ENCODE measurements around the gene TFIP11.
"Not testable (repeated sequence)": the region's sequence is repeated elsewhere in the genome, so short reads cannot be mapped to it uniquely, and the experiment has no call there.

Gene TFIP11

DNA sequence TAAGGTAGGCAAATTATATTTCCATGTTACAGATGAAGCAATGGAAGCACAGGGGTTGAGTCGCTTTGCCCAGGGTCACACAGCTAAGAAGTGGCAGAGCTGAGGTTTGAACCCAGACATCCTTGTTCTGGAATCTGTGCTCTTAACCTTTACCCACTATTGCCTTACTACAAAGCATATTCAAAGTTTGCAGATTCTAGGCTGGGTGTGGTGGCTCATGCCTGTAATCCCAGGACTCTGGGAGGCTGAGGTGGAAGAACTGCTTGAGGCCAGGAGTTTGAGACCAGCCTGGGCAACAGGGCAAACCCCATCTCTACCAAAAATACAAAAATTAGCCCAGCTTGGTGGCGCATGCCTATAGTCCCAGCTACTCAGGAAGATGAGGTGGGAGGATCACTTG, 27.8 kb upstream of the TFIP11 start:
- no peak for DNase-seq

DNA sequence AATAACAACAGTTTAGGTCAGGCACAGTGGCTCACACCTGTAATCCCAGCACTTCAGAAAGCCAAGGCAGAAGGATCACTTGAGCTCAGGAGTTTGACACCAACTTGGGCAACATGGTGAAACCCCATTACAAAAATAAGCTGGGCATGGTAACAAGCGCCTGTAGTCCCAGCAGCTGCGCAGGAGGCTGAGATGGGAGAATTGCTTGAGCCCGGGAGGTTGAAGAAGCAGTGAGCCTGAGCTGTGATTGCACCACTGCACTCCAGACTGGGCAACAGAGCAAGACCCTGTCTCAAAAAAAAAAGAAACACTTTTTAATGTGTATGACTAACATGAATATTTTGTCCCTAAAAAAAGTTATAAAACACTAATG, 24.5 kb upstream of the TFIP11 start:
- DNase-seq, result no peak

DNA sequence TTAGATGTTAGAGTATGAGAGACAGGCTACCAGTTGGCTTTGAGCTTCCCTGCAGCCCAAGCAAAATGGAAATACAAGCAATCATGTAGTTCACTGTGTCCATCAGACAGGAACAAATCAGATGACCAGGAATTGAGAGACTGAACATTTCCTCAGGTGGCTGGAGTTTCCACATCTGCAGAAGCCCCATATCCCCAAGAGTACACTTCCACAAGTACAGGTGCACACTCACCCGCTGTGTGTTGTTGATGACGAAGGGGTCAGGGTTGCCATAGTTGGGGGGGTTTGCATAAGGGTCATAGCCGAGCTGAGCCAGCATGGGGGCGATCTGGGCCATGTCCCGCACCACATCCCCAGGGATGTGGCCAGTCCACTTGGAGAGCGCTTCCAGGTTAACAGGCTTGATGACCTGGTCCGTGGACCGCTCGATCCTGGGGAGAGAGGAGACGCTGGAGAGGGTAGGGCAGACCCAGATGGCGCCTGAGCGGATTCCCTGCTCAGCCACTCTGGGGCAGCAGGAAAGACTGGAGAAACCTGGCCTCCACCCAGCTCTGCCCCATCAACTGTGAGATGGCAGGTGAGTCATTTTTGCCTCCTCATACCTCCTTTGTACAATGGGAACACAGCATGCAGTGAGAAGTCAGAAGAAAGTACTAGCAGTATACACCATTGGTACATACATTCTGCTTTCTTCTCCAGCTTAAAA, 23.9 kb upstream of the TFIP11 start:
- no peak for DNase-seq

- no peak for DNase-seq
These were observed 23.3 kb upstream of the TFIP11 start for GRCh38 chr22:26535603-26535908.

DNA sequence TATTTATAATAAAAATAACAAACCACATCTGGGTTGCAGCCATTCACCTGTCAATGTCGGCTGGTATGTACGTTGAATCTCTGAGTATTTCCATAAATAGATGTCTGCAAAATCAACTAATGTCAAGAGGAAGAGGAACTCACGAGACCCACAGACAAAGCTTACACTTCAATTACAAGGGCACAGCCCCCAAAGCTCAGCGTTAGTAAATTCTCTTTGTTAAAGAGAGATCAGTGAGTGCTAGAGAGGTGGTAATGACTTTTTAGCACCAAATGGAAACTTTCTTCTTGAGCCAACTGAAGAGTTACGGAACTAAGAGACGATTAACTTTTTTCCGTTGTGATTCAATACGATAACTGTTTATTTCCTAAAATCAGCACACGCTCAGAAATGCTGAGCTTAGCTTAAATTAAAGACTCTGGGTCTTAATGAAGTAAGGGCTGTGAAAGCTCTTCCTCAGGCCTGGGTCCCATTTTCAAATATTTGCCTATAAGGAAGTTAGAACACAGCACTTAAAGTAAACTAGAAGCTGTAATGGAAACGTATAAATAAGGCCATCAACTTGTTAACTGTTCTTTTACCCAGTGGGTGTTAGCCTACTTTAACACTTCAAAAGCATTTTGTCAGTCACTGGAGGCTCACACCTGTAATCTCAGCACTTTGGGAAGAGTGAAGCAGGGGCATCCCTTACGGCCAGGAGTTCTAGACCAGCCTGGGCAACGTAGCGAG, 22.8 kb upstream of the TFIP11 start:
- no peak for DNase-seq

GRCh38 chr22:26534171-26534855, 22.0 kb upstream of the TFIP11 start:
- no peak for DNase-seq

- DNase-seq, result no peak
These were observed 17.1 kb upstream of the TFIP11 start for GRCh38 chr22:26529345-26529744.

- DNase-seq, result not testable (repeated sequence)
These were observed 16.2 kb upstream of the TFIP11 start for GRCh38 chr22:26528518-26528917.

DNA sequence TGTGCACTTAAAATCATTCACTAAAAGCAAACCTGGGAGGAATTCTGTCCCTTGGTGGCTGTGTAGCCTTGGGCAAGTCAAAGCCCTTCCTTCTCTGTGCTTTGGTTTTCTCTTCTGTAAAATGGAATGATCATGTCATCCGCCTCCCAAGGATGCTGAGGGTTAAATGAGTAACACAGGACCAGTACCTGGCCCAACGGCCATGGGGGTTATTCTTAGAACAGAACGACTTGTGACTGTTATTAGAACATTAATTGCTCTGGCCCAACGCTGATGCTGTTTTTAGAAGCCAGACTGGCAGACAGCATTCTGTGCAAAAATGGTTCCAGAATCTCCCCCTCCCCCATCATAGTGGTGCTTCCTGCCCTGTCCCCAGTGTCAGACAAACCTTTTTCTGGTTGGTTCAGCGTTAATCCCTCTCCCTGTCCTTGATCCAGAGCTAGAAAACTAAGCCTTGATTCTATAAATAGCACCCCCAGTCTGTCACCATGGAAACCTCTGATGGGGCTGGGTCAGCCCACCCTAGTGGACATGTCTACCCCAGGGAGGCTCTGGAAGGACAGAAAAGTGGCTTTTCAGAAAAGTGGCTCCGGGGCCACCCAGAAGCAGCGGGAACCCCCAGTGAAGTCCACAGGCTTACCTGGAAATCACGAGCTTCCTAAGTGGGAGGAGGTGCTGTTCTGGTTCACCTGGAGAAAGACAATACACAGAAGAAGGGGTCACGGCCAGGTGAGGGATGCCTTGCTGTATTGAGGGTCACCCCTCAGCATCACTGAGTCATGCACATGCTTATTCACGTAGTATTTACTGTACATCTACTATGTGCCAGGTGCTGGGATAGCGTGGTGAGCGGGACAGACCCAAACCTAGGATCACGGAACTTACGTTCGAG, 15.5 kb upstream of the TFIP11 start:
- no peak for DNase-seq

- DNase-seq, result no peak
These were observed 14.9 kb upstream of the TFIP11 start for GRCh38 chr22:26527167-26527566.

GRCh38 chr22:26525946-26526564, 13.8 kb upstream of the TFIP11 start:
- DNase-seq, result no peak

GRCh38 chr22:26524870-26525269, 12.6 kb upstream of the TFIP11 start:
- no peak for DNase-seq

- no peak for DNase-seq
These were observed 10.3 kb upstream of the TFIP11 start for GRCh38 chr22:26522592-26522991.

- DNase-seq, result no peak
These were observed 9.7 kb upstream of the TFIP11 start for GRCh38 chr22:26522012-26522411.

DNA sequence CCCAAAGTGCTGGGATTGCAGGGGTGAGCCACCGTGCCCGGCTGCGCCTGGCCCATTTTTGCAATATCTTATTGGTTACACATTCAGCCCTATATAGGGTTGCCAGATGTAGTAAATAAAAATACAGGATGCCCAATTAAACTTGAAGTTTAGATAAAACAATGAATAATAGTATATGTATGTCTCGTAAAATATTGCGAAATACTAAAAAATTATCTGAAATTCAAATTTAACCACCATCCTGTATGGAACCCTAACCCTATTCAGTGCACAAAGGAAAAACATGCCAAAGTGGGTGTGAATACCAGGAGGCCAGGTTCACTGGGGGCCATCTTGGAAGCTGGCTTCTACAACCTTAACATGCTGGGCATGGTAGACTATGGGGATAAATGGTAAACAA, 5.2 kb upstream of the TFIP11 start:
- DNase-seq, result no peak

DNA sequence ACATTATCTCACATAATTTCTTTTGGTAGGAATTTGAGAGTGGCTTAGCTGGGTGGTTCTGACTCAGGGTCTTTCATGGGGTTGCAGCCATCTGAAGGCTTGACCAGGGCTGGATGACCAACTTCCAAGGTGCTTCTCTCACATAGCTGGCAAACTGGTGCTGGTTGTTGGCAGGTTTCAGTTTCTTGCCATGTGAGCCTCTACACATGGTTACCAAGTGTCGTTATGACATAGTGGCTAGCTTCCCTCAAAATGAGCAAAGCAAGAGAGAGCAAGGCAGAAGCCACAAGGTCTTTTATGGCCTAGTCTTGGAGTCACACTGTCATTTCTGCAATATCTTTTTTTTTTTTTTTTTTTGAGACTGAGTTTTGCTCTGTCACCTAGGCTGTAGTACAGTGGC, 4.2 kb upstream of the TFIP11 start:
- DNase-seq, result no peak

- no peak for DNase-seq
These were observed 3.7 kb upstream of the TFIP11 start for GRCh38 chr22:26515931-26516330.

DNA sequence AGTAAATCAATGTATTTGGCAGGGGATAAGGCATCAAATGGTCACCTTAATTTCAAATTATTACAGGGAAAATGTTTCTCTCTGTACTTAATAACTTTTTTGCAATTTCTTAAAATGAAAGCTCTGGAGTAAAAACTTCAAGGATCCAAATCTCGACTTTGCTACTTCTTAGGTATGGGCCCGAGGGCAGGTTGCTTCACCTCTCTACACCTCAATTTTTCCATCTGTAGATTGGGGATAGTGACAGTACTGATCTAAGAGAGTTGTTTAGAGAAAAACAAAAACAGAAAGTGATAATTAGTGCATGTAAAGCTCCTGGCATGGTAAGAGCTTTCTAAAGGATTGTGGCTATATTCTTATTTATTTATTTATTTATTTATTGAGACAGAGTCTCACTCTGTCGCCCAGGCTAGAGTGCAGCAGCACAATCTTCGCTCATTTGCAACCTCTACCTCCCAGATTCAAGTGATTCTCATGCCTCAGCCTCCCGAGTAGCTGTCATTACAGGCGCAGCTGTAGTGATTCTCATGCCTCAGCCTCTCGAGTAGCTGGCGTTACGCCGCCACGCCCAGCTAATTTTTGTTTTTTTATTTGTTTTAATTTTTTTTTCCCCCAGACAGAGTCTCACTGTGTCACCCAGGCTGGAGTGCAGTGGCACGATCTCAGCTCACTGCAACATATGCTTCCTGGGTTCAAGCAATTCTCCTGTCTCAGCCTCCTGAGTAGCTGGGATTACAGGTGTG, 2.3 kb upstream of the TFIP11 start:
- no peak for DNase-seq

DNA sequence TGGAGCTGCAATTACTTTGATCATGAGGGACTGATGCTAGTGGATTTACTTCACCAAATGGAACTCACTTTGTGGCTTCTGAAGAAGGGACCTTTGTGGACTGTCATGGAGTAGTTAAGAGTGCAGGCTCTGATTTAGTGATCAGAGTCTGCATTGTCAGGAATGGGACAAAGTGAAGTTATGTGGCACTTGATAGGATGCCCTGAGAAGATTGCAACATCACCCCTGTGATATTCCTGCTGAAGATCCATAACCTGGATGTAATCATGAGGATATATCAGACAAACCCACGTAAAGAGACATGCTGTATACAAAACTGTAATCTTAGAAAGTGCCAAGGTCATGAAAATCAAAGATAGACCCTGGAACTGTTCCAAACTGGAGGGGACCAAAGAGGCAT, 1.6 kb upstream of the TFIP11 start:
- no peak for DNase-seq

- no peak for DNase-seq
These were observed 4.1 kb downstream of the TFIP11 start for GRCh38 chr22:26508148-26508547.

GRCh38 chr22:26503758-26504157, 8.5 kb downstream of the TFIP11 start:
- no peak for DNase-seq

Data from SIG-M5 (cell line).